GM18511 (cell line): ENCODE measurements around the gene CNTN1.

ENCODE experiments used
- ATAC-seq: cut with Tn5 transposase; IDR thresholded peaks from one replicate; pipeline ENCODE4 v1.9.1; 2021; ENCODE audit warnings: mild to moderate bottlenecking, moderate library complexity; ENCODE audit not compliant: unreplicated experiment

The CNTN1 gene

DNA sequence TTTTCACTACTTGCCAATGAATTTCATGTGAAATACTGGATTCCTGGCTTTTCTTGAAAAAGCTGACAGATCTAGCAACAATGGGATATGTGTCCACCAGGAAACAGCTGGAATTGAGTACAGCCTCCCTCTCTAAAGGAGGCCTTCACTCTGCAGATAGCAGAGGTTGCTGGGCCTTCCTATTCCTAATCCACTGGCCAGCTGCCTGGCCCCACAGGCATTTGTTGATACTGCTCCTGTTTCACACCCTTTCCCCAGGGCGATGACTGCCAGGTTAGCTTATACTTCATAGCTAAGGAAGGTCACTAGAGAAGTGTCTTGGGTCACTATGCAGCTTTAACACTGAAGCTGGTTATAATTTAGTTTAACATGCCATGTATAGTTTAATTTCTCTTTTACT lies 408.3 kb downstream of the CNTN1 start:
- ATAC-seq: no peak

DNA sequence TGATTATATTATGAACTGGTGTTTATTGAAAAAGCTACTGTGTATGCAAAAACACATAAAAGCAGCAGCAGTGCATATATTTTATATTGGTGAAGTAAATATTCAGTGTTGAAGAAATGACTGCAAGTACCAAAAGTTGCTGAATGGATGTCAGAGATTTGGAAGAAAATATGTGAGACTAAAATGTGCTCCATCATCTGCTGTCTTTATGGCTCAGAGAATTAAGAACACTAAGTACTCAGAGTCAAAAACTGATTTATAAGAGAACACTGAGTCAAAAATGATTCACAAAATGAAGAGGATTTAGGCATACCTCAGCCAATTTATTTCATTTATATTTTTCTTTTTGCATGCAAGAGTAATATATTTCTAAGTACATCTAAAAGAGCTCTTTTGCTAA lies 409.6 kb downstream of the CNTN1 start:
- no peak for ATAC-seq

DNA sequence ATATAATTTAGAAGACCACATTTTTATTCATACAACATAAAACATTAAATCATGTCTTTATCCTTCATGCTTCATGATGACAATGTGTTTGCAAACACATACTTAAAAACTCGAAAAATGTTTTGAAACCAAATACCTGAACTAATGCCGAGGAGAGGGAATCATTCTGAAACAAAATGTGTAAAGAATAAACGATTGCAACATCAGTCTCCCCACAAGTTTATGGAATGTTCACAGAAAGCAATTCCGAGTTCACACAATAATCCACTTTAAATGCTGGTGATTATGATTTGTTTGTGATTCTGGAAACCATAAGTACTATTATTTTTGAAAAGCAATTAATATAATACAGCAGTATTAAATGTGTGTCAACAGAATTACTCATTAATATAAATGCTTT lies 411.4 kb downstream of the CNTN1 start:
- no peak for ATAC-seq

DNA sequence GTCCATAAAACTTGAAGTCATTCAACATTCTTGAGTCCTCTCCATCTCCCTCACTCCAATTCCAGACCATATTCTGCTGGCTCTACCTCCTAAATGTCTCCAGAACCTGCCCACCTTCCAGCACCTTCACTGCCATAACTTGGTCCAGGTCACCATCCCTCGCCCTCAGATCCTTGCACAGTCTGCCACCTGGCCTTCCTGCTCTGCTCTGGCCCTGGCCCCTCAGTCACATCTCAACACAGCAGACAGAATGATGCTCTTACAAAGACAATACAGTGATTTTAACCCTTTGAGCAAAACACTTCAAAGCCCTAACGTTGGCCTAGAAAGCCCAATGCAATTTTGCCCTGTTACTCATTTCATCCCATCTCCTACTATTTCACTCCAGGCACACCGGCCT lies 414.1 kb downstream of the CNTN1 start:
- ATAC-seq: no peak

DNA sequence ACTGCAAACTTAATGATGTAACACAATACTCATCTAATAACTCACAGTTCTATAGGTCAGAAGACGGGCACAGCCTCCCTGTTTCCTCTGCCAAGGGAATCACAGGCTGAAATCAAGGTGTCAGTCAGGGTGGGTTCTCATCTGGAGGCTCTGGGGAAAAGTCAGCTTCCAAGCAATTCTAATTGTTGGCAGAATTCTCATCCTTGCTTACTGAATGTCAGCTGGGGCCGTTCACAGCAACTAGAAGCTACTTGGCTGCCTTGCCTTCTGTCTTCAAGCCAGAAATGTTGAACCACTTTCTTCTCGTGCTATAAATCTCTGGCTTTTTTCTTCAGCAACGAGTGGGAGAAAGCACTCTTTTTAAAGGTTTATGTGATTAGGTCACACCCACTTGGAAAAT lies 415.8 kb downstream of the CNTN1 start:
- ATAC-seq: no peak

DNA sequence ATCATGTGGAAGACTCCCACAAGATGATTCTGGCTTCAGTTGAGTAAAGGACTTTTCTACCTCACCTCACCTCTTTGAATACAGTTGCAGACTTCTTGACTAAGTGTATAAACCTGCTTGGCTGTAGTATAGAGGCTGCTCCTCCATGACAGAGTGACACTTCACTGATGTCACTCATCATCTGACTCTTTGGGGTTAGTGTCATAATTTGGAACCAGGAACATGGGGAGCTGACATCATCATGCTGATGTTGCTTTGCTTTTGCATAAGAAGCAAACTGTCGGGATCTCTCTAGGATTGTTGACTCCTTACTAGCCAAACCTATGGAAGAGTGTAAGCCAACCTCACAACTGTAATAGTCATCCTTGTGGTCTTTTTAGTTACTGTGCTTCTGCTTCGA lies 420.7 kb downstream of the CNTN1 start:
- no peak for ATAC-seq

DNA sequence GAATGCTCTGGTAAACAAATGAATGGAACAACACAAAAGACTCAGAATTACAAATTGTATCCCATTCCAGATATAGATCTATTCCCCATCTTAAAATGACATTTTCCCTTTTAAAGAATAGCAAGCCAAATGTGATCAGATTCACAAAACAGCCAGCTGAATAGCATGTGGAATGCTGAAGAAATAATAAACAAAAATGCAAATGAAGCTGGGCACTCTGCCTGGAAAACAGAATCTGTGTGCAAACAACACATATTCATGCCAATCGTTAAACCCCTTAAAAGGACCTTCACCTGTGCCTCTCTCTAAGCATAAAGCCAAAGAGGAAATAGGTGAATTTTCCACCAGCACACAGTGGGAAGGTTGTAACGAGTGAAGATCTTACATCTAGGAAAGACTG lies 428.0 kb downstream of the CNTN1 start:
- ATAC-seq: no peak

GRCh38 chr12:41121374-41121773 lies 429.1 kb downstream of the CNTN1 start:
- no peak for ATAC-seq
